ENCODE results near the gene ZNF791. TPM values are rescaled to one million over a fixed set of nuclear protein-coding genes. Genes with fewer than 3 reads are reported as not detected.
"Not testable (repeated sequence)": the region's sequence is repeated elsewhere in the genome, so short reads cannot be mapped to it uniquely, and the experiment has no call there.

Gene ZNF791
- total RNA-seq, 1 donor from 2014 or later = 9.1 TPM

DNA sequence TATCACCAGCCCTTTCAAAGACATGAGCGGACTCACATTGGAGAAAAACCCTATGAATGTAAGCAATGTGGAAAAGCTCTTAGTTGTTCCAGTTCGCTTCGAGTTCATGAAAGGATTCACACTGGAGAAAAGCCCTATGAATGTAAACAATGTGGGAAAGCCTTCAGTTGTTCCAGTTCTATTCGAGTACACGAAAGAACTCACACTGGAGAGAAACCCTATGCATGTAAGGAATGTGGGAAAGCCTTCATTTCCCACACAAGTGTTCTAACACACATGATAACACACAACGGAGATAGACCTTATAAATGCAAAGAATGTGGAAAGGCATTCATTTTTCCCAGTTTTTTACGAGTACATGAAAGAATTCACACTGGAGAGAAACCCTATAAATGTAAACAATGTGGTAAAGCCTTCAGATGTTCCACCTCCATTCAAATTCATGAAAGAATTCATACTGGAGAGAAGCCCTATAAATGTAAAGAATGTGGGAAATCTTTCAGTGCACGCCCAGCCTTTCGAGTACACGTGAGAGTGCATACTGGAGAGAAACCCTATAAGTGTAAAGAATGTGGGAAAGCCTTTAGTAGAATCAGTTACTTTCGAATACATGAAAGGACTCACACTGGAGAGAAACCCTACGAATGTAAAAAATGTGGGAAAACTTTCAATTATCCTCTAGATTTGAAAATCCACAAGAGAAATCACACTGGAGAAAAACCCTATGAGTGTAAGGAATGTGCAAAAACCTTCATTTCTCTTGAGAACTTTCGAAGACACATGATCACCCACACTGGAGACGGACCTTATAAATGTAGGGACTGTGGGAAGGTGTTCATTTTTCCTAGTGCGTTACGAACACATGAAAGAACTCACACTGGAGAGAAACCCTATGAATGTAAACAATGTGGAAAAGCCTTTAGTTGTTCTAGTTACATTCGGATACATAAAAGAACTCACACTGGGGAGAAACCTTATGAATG is 17.6 kb downstream of the ZNF791 start:
- DNase-seq (ENCODE audit: low spot score) (no peak), ATAC-seq (no peak)

DNA sequence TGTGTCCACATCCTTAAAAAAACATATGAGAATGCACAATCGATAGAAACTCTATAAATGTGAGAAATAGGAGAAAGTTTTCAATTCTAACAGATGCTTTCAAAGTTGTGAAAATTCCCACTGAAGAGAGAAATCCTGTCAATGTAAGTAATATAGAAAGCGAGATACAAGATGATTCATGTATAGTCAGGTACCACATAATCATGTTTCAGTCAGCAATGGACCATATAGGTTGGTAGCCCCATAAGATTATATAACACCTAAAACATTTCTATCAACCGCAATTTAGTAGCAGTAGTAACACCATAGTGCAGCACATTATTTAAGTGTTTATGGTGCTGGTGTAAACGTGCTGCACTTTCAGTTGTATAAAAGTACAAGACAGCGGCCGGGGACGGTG is 18.5 kb downstream of the ZNF791 start:
- DNase-seq (ENCODE audit: low spot score) (no peak), ATAC-seq (no peak)

DNA sequence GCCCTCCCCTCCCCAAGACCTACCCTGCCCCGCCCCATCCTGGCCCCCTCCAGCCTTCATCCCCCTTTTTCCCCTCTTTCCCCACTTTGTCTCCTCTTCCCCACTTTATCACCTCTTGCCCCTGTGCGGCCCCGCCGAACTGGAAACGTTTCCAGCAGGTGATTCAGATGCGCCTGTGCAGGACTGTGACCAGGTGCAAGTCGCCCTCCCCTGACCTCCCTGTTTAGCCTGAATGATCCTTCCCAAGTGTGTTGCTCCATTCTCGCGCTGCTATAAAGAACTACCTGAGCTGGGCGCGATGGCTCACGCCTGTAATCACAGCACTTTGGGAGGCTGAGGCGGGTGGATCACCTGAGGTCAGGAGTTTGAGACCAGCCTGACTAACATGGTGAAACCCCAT is 25.9 kb downstream of the ZNF791 start:
- DNase-seq (ENCODE audit: low spot score) = no peak
- ATAC-seq = no peak

DNA sequence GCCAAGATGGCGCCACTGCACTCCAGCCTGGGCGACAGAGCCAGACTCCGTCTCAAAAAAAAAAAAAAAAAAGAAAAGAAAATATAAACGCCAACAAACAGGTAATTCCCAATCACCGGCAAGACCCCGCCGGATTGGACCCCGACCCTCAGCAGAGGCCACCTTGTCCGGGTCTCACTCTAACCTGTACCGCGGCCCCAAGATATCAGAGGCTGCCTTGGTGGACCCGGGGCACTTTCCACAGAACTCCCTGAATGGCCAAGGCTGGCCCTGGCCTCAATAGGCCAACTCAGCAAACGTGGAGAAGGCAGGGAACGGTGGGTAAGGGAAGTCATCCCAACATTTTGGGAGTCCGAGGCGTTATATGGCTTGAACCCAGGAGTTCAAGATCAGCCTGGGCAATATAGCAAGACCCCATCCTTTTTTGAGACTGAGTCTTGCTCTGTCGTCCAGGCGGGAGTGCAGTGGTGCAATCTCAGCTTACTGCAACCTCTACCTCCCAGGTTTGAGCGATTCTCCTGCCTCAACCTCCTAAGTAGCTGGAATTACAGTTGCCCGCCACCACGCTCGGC is 28.0 kb downstream of the ZNF791 start:
- DNase-seq (ENCODE audit: low spot score) (no peak), ATAC-seq (no peak)

DNA sequence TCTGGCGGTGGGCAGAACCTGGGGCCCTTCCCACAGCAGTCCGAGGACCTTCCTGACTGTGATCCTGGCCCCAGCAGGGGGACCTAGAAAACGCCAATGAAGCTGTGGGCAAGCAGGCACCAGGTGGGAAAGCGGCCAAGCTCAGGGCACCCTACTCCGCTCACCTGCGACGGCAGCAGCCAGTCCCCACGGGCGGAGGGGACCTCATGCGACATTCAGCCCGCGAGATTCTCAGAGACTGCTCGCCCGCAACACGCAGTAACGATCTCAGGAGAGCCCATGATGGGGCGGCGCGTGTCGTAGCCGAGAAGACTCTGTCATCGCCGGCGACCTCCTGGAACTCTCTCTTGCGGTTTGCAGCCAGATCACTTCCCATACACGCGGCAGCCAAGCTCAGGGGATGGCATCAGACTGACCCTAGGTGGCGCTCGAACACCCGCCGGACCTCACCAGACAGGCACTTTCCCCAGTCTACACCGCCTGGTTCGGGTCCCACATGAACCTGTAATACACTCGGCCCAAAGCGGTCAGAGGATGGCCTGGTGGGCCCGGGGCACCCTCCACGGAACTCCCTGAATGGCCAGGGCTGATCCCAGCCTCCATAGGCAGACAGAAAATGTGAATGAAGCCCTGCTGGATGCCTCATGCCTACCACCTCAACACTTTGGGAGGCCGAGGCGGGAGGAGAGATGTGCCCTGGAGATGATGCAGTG is 29.3 kb downstream of the ZNF791 start:
- DNase-seq (ENCODE audit: low spot score) (peak; percentile 71), ATAC-seq (peak; percentile 93)

DNA sequence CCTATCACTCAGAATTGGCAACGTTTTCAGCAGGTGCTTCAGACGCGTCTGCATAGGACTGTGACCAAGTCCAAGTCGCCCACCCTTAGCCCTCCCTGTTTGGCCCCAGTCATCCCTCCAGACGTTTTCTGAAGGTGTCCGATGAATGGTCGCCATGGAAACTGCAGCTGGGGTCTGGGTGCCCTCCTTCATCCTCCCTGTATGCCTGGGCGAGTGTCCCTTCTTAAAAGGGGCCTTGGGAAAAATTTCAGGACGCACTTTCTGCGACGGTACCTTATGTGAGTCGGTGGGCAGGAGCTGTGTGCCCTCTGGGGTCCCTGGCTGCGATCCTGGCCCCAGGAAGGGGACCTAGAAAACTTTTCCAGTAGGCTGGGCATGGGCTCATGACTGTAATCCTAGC is 30.7 kb downstream of the ZNF791 start:
- DNase-seq (ENCODE audit: low spot score) (no peak), ATAC-seq (no peak)

DNA sequence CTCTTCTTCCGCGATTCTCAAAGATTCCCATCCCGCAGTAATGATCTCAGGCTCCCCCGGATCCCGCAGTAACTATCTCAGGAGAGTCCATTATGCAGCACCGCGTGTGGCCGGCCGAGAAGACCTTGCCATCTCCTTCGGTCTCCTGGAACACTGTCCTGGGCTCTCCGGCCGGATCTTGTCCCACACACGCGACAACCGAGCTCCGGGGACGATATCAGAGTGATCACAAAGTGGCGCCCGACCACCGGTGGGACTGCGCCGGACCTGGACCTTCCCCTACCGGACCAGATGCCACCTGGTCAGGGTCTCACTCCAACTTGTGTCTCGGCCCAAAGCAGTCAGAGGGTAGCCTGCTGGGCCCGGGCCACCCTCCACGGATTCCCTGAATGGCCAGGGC is 31.8 kb downstream of the ZNF791 start:
- ATAC-seq = no peak
- DNase-seq (ENCODE audit: low spot score) = no peak

DNA sequence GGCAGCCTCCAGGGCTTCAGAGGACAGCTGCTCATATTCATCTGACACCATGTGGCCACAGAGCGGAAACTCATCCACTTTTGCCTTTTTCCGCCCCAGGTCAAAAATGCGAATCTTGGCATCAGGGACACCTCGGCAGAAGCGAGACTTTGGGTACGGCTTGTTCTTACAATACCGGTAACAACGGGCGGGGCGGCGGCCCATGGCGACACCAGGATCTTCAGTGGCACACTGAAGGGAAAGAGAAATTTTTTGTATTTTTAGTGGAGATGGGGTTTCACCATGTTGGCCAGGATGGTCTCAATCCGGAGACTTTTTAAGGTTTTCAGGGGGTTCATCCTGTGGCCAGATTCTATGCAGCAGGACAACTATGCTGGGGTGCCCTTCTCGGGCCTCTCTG is 33.0 kb downstream of the ZNF791 start:
- not testable (repeated sequence) for ATAC-seq; DNase-seq (ENCODE audit: low spot score)

DNA sequence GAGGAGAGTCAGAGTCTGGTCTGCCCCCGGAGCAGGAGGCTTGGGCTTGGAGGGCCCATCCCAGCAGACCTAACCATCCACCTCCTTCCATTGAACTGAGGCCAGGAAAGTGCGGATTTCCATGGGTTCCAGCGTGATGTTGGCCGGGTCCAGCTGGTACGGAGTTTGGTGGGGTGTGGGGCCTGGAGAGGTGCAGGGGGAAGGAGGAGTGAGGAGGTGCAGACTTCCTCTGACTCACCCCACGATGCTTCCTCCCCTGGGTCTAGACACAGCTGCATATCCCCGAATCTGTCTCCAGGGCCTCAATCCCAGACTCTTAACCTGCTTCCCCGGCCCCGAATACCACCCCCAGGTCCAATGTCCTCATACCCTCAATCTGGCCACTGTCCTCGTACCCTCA is 35.8 kb downstream of the ZNF791 start:
- DNase-seq (ENCODE audit: low spot score) = no peak
- no peak for ATAC-seq

DNA sequence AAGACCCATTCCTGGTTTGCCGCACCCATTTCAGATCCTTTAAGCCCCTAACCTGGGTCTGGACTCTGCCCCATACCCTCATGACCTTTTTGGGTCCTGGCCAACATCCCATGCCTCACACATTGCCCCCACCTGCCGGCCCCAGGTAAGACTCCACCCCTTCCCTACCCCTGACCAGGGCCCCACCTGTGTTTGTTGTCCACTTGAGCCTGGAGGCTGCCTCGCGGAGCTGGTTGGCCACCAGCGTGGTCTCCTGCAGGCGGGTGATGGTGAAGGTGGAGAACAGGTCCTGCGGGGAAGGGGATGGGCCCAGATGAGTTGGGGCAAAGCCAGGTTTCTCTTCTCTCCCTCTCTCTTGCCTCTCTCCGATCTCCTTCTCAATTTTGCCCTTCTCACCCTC is 36.3 kb downstream of the ZNF791 start:
- DNase-seq (ENCODE audit: low spot score) (no peak), ATAC-seq (no peak)

DNA sequence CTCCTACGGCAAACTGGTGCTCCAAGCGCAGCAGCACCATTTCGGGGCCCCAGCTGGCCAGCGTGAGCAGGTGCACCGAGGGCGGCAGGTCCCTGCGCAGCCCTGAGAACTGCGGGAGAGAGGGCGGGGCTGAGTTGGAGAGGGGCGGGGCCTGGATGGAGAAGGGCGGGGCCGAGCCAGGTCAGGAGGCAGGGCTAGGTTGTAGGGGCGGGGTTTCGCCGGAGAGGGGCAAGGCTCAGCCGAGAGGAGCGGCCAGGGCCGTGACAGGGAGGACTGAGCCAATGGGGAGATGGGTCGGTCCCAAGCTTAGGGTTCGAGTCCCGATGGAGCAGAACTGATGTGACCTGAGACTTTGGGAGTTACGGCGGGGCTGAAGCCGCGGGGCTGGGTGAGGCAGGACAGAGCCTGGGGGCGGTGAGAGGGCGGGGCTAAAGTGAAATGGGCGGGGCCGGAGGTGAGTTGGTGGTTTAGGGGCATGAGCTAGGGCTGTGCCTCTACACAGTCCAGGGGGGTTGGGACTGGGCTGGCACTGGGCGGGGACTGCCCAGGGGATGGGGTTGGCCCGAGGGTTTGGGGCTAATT is 36.9 kb downstream of the ZNF791 start:
- ATAC-seq (peak; percentile 79), DNase-seq (ENCODE audit: low spot score) (no peak)

DNA sequence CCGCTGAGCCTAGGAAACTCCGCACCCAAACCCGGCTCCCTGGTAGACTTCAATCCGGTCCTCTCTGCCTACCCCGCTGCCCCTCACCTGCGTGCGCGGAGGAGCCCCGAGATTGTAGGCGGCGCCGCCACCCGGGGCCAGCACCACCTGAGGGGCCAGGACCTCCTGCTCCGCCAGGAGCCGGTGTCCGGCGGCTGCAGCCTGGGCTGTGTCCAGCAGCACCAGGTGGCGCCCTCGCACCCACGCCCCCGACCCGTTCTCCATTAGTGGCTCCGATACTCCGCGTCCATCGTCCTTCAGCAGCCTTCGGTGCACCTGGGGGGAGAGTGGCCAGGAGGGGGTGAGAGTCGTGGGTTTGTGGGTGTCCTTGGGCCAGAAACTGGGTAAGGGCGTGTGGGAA is 37.4 kb downstream of the ZNF791 start:
- ATAC-seq (peak; percentile 41), DNase-seq (ENCODE audit: low spot score) (no peak)

DNA sequence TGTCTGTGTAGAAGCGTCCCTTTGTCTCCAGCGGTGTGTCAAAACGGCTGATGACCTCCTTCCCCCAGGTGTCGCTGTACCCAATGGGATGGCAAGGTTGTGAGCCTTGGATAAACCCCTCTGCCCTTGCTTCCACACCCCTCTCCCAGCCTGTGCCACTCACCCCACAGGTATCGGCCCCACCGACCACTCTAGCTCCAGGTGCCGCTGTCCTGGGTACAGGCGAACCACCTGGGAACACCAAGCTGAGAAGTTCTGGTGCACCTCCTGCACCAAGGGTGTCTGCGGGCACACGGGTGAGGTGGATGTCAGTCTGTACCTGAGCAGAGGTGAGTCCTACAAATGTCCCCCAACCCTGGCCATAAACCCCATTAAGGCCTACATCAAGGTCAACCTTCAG is 39.2 kb downstream of the ZNF791 start:
- ATAC-seq (no peak), DNase-seq (ENCODE audit: low spot score) (no peak)

DNA sequence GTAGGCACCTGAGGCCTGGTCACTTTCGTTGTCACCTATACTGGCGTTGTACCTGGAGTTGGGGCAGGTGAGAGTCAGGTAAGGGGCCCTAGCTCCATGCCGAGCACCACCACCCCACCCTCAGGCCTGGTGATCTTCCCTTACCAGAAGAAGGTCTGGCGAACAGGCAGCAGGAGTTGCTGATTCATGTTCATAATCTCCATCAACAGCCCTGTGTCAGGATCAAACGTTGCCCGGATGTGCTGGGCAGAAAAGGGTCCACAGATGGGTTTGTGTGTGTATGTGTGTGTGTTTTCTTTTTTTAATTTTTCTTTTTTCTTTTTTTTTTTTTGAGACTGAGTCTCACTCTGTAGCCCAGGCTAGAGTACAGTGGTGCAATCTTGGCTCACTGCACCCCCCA is 41.5 kb downstream of the ZNF791 start:
- no peak for DNase-seq (ENCODE audit: low spot score)
- ATAC-seq = no peak

DNA sequence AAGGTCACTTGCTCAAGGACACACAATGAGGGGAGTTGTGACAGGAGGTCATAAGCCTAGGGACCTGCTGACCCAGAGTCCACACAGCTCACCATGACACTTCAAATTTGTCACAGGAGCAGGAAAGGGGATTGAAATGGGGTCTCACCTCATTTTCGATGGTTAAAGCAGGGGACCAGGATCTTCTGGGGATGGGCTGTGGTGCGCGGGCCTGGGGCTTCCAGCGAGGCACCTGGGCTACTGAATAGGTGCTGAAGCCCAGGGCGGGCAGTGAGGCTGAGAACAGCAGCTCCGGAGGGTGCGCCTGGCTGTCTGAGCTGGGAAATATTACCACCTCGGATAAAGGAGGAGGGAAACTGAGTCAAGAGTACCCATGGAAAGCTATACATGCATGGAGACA is 44.8 kb downstream of the ZNF791 start:
- DNase-seq (ENCODE audit: low spot score) (no peak), ATAC-seq (no peak)

DNA sequence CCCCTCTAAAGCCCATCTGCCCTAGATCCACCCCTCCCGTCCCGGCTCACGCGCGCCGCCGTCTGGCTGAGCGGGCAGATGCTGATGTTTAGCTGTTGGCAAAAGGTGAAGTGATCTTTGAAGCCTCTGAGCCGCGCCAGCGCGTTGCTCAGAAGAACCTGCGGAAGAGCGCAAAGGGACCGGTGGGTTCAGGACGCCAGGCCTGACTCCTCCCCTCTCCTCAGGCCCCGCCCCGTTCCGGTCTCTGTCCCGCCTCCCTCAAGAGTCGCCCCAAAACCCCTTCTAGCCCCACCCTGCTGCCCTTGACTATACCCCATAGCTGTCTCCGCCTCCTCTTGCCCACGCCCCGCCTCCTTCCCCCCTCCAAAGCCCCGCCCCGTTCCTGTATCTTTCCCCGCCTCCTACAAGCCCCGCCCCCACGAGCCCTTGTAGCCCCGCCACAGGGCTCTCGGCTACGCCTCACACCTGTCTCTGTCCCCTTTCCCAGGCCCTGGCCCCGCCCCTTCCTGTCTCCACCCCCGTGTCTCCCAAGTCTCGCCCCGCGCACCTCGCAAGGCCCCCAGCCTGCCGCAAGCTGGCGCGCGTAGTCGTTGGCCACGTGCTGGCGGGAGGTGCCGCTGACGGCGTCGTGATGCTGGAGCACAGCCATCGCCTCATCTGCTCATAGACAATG is 46.3 kb downstream of the ZNF791 start:
- DNase-seq (ENCODE audit: low spot score) = no peak
- no peak for ATAC-seq

DNA sequence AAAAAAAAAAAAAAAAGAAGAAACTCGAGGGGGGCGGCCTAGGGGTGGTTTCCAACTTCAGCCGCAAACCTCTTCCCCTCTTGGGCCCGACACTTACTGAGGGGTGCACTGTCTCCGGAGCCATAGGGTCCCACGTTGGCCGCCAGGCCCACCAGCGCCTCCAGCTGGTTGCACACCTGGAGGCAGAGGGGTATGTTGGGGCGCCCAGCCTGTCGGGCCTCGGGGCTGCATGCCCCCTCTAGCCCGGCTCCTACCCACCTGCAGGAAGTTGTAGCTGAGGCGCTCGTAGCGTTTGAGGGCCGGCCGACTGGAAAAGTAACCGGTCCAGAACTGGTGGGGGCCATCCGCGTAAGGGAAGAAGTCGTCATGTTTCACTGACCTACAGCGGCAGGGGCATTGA is 47.2 kb downstream of the ZNF791 start:
- ATAC-seq (no peak), DNase-seq (ENCODE audit: low spot score) (no peak)

DNA sequence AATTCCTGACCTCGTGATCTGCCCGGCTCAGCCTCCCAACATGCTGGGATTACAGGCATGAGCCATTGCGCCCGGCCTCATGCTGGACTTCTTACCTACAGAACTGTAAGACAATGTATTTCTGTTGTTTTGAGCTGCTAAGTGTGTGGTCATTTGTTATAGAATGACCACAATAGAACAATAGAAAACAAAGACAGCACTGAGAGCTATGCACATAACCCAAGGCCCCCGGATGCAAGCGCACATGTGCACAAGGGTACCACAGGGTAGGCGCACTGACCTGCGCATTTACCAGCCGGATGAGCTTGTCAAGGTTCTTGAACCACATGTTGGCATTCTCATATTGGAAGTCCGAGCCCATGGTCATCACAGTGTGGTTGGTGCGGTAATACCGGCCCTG is 50.3 kb downstream of the ZNF791 start:
- ATAC-seq = no peak
- DNase-seq (ENCODE audit: low spot score) = no peak

DNA sequence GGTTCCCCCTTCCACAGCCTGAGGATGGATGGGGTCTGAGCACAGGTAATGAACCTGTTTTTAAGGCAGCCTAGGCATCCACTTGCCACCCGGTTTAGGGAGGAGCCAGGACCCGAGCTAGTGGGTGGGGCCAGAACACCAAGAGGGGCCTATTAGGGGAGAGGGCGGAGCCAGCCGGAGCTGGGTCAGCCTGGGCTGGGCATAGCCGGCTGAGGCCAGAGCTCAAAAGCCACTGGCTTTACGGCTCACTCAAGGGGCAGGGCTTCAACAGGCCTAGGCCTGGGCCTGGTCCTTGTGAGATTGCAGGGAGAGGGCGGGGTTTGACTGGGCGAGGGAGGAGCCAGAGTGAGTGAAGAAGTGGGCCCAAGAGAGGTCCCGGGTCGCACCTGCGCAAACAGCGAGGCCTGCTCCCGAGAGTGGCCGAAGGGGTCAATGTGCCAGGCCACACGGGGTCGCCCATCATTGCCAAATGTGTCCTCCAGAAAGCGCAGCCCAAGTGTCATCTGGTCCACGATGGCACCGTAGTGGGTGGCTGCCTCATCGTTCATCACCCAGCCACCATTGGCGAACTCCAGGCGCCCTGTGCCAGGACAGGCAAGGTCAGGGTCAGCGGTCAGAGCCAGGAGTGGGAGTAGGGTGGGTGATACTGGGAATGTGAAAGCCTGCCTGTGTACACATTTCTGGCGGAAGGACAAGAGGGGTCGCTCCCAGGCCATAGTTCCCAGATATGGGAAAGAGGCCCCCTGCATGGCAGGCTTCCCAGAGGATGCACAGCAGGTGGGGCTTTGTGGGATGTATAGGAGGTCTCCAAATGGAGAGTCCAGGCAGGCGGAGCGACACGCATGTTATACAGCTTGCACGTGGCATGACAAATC is 53.9 kb downstream of the ZNF791 start:
- DNase-seq (ENCODE audit: low spot score) = no peak
- no peak for ATAC-seq

DNA sequence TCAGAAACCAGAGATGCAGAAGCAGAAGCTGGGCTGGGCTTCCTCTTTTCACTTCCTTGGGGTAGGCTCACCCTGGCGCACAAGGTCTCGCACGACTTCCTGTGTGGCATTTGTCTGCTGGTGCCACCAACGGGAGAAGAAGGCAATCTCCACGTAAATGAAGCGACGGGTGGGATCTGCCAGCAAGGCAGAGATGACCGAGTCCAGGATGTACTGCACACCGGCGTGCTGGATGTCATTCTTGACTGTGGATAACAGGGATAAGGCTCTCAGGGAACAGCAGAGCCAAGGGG is 54.5 kb downstream of the ZNF791 start:
- no peak for ATAC-seq

More for the DNA sequence above, 54.5 kb downstream of the ZNF791 start:
- DNase-seq (ENCODE audit: low spot score) = no peak
